ENCODE measurements around the gene NRIP1. TPM values are rescaled to one million over a fixed set of nuclear protein-coding genes. Genes with fewer than 3 reads are reported as not detected.

NRIP1 gene
- polyA plus RNA-seq, 1 donor from 2014 or later, result 48.4 TPM

- no peak overlapping the region for H2AFZ ChIP-seq (ENCODE audit: low read depth, low read length)
These were observed 30.5 kb upstream of the NRIP1 start for GRCh38 chr21:15095326-15095725.

GRCh38 chr21:15094706-15095105 lies 29.9 kb upstream of the NRIP1 start:
- Histone ChIP-seq H3K9me2 (ENCODE audit: insufficient read depth, low read length) (no peaks in the 10 kb centered on the region), H3K79me2 (replicated peaks; ENCODE audit: insufficient read depth, low read length) (no peaks in the 10 kb centered on the region), H4K20me1 (ENCODE audit: insufficient read depth) (no peaks in the 10 kb centered on the region), H3K4me2 (ENCODE audit: low read length) (no peak overlapping the region), H3K27me3 (ENCODE audit: insufficient read depth, low read depth, low read length) (no peaks in the 10 kb centered on the region), H3K9ac (ENCODE audit: low read length) (no peak overlapping the region), H3F3A (ENCODE audit: insufficient read depth, low read length, poor library complexity, severe bottlenecking) (no peaks in the 10 kb centered on the region), H3K36me3 (ENCODE audit: insufficient read depth, low read length) (no peaks in the 10 kb centered on the region), H2AFZ (ENCODE audit: low read depth, low read length) (no peak overlapping the region), H3K9me3 (ENCODE audit: low read length) (no peaks in the 10 kb centered on the region), H3K27ac (ENCODE audit: low read length) (no peak overlapping the region), H3K4me3 (ENCODE audit: low read length) (no peak overlapping the region)
- TF ChIP-seq CTCF (IDR thresholded peaks at IDR 0.05; ENCODE audit: poor library complexity, severe bottlenecking) (no peak), EP300 (conservative IDR thresholded peaks at IDR 0.05; ENCODE audit: poor library complexity, severe bottlenecking) (no peak), MXI1 (conservative IDR thresholded peaks at IDR 0.05; ENCODE audit: poor library complexity, severe bottlenecking) (no peak), RAD21 (conservative IDR thresholded peaks at IDR 0.05) (no peak), EZH2 (IDR thresholded peaks at IDR 0.05; ENCODE audit: borderline replicate concordance, insufficient read depth, low read length, poor library complexity, severe bottlenecking) (no peak)

More at GRCh38 chr21:15095326-15095725, 30.5 kb upstream of the NRIP1 start:
- Histone ChIP-seq H3K27me3 (ENCODE audit: insufficient read depth, low read depth, low read length) (no peaks in the 10 kb centered on the region), H3K4me3 (ENCODE audit: low read length) (no peak overlapping the region), H4K20me1 (ENCODE audit: insufficient read depth) (no peaks in the 10 kb centered on the region), H3K9me2 (ENCODE audit: insufficient read depth, low read length) (no peaks in the 10 kb centered on the region), H3K4me2 (ENCODE audit: low read length) (no peak overlapping the region), H3K9me3 (ENCODE audit: low read length) (no peaks in the 10 kb centered on the region), H3K27ac (ENCODE audit: low read length) (no peak overlapping the region), H3K9ac (ENCODE audit: low read length) (no peak overlapping the region), H3K36me3 (ENCODE audit: insufficient read depth, low read length) (no peaks in the 10 kb centered on the region), H3K79me2 (replicated peaks; ENCODE audit: insufficient read depth, low read length) (no peaks in the 10 kb centered on the region), H3F3A (ENCODE audit: insufficient read depth, low read length, poor library complexity, severe bottlenecking) (no peaks in the 10 kb centered on the region)
- TF ChIP-seq SMC3 (conservative IDR thresholded peaks at IDR 0.05; ENCODE audit: poor library complexity) (no peak), POLR2AphosphoS5 (IDR thresholded peaks at IDR 0.05) (no peak), REST (IDR thresholded peaks at IDR 0.05; ENCODE audit: borderline replicate concordance) (no peak), MXI1 (conservative IDR thresholded peaks at IDR 0.05; ENCODE audit: poor library complexity, severe bottlenecking) (no peak), RAD21 (conservative IDR thresholded peaks at IDR 0.05) (no peak), TAF1 (IDR thresholded peaks at IDR 0.05; ENCODE audit: low read depth) (no peak), EP300 (conservative IDR thresholded peaks at IDR 0.05; ENCODE audit: poor library complexity, severe bottlenecking) (no peak), EZH2 (IDR thresholded peaks at IDR 0.05; ENCODE audit: borderline replicate concordance, insufficient read depth, low read length, poor library complexity, severe bottlenecking) (no peak), CTCF (IDR thresholded peaks at IDR 0.05; ENCODE audit: poor library complexity, severe bottlenecking) (no peak)

Measured in neural cell (in vitro differentiated cells).